NT2/D1 (cell line): ENCODE measurements around the gene DNM3.
"Not testable (repeated sequence)": the region's sequence is repeated elsewhere in the genome, so short reads cannot be mapped to it uniquely, and the experiment has no call there.

Experiments
- DNase-seq: peaks from one replicate; pipeline ENCODE4 v3.0.0-alpha.2; 2011; ENCODE audit warnings: low read depth, low spot score
- H3K27me3 ChIP-seq: 2 replicates; pipeline ENCODE4 v1.6.0; 2011; ENCODE audit warnings: mild to moderate bottlenecking; ENCODE audit not compliant: insufficient read length, insufficient read depth
- H3K36me3 ChIP-seq: 2 replicates; pipeline ENCODE4 v1.6.1; 2011; ENCODE audit warnings: mild to moderate bottlenecking, low read length, mixed read lengths; ENCODE audit not compliant: insufficient read depth, insufficient read length
- H3K4me1 ChIP-seq: 2 replicates; pipeline ENCODE4 v1.5.1; 2011; ENCODE audit not compliant: insufficient read depth, insufficient read length
- H3K4me3 ChIP-seq: 2 replicates; pipeline ENCODE4 v1.5.1; 2011; ENCODE audit warnings: low read depth; ENCODE audit not compliant: insufficient read length
- H3K9ac ChIP-seq: 2 replicates; pipeline ENCODE4 v1.6.0; 2011; ENCODE audit warnings: low read depth; ENCODE audit not compliant: insufficient read length
- H3K9me3 ChIP-seq: 2 replicates; pipeline ENCODE4 v1.5.1; 2011; ENCODE audit warnings: mild to moderate bottlenecking, low read length; ENCODE audit not compliant: insufficient read depth
- SUZ12 ChIP-seq: IDR thresholded peaks from 2 replicates; pipeline ENCODE4 v1.6.1; 2011; ENCODE audit not compliant: insufficient read length, insufficient read depth; ENCODE audit errors: extremely low read depth
- YY1 ChIP-seq: IDR thresholded peaks from 2 replicates; pipeline ENCODE4 v1.6.1; 2011; ENCODE audit not compliant: insufficient read length, insufficient read depth
- ZNF274 ChIP-seq: IDR thresholded peaks from 2 replicates; pipeline ENCODE4 v1.6.1; 2011; ENCODE audit warnings: mild to moderate bottlenecking, low read depth, low read length

Gene DNM3

DNA sequence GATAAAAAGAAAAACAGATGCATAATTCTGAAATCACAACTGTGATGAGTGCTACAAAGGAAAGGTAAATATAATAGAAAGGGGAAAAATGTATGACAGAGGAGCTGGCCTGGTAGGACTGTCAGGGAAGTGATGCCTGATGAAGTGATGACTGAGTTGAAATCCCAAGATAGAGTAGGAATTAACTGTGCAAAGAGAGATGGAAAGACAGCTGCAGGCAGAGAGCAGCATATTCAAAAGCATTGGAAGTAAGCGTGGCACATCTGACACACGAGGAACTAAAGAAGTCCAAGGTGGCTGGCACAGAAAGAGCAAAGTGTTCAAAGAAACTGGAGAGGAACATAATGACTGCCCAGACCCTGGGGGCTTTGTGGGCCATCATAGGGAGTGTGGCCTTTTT is 457.6 kb downstream of the DNM3 start:
- H3K4me3 ChIP-seq, result no peak overlapping the region
- no peak overlapping the region for H3K9ac ChIP-seq

DNA sequence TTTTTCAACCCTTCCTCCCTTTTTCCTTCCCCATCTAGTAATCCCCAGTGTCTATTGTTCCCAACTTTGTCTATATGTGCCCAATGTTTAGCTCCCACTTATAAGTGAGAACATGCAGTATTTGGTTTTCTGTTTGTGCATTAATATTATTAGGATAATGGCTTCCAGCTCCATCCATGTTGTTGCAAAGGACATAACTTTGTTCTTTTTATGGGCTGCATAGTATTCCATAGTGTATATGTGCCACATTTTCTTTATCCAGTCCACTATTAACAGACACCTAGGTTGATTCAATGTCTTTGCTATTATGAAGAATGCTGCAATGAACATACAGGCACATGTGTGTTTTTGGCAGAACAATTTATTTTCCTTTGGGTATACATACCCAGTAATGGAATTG is 458.2 kb downstream of the DNM3 start:
- Histone ChIP-seq H3K9me3 (peaks cover 18% of the 10 kb centered on the region), H3K27me3 (no peaks in the 10 kb centered on the region), H3K4me3 (no peak overlapping the region), H3K4me1 (no peaks in the 10 kb centered on the region), H3K36me3 (no peaks in the 10 kb centered on the region), H3K9ac (no peak overlapping the region)
- no peak for TF ChIP-seq YY1
- no peak for TF ChIP-seq ZNF274
- no peak for TF ChIP-seq SUZ12
- no peak for DNase-seq

More for the DNA sequence above, 457.6 kb downstream of the DNM3 start:
- no peak for DNase-seq
- Histone ChIP-seq H3K36me3 (no peaks in the 10 kb centered on the region), H3K27me3 (no peaks in the 10 kb centered on the region), H3K4me1 (no peaks in the 10 kb centered on the region), H3K9me3 (peaks cover 18% of the 10 kb centered on the region)
- no peak for TF ChIP-seq ZNF274
- no peak for TF ChIP-seq YY1
- no peak for TF ChIP-seq SUZ12

DNA sequence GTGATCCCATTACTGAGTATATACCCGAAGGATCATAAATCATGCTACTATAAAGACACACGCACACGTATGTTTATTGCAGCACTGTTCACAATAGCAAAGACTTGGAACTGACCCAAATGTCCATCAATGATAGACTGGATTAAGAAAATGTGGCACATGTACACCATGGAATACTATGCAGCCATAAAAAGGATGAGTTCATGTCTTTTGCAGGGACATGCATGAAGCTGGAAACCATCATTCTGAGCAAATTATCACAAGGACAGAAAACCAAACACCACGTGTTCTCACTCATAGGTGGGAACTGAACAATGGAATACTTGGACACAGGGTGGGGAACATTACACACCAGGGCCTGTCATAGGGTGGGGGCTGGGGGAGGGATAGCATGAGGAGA is 466.2 kb downstream of the DNM3 start:
- not testable (repeated sequence) for H3K9ac ChIP-seq, H3K4me3 ChIP-seq, H3K4me1 ChIP-seq, H3K27me3 ChIP-seq, H3K36me3 ChIP-seq, DNase-seq, H3K9me3 ChIP-seq

DNA sequence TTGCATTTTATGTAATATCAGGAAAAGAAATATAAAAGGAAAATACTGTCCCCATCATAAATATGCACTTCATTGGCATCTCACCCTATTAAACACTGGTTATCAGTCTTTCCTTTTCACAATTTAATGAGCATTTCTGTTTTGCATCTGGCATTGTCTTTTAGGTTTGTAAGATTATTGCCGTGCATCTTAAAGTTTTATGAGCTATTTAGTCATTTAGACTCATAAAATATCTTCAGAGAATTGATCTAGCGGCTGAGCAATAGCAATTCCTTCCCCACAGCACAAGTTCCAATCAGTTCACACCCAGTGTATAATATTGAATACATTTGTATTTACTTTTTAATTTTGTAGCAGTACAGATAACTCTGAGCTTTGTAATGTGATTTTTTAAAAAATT is 466.8 kb downstream of the DNM3 start:
- no peak for TF ChIP-seq ZNF274
- H3K4me3 ChIP-seq, result no peak overlapping the region

DNA sequence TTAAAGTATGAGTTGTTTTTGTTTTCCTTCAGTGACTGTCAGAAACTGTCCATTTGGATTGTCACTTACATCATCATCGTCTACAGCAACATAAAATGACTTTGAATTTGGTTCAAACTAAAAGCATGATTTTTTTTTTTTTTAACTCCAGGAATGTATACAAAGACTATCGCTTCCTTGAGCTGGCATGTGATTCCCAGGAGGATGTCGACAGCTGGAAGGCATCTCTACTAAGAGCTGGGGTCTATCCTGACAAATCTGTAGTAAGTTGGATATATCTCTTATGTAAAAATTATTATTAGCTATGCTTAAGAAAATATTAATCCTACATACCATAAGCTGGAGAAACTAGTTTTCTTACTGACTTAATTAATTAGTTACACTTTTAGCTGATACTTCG is 467.3 kb downstream of the DNM3 start:
- no peak overlapping the region for H3K4me3 ChIP-seq
- no peaks in the 10 kb centered on the region for H3K9me3 ChIP-seq
- no peaks in the 10 kb centered on the region for H3K36me3 ChIP-seq
- no peak for DNase-seq
- no peaks in the 10 kb centered on the region for H3K4me1 ChIP-seq
- TF ChIP-seq SUZ12 (no peak), ZNF274 (no peak), YY1 (no peak)
- H3K27me3 ChIP-seq, result no peaks in the 10 kb centered on the region
- H3K9ac ChIP-seq, result no peak overlapping the region

More for the DNA sequence above, 466.8 kb downstream of the DNM3 start:
- Histone ChIP-seq H3K27me3 (no peaks in the 10 kb centered on the region), H3K4me1 (no peaks in the 10 kb centered on the region), H3K36me3 (no peaks in the 10 kb centered on the region), H3K9me3 (no peaks in the 10 kb centered on the region), H3K9ac (no peak overlapping the region)
- DNase-seq, result no peak

DNA sequence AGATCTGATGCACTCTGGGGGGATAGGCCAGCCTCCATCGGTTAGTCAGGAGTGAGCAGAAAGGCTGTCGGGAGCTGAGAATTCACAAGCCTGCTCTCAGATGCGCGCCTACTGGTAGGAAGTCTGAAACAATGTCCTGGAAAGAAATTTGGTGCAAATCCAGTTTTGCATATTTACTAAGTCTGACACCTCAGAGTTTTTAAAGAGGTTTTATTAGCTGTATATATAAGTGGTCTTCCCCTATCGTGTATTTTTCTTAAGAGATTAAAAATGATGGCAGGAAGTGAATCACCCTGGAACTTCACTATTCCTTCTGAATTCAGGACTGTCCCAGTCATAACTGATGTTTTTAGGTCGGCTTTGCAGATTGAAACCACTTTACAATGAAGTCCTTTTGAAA is 479.4 kb downstream of the DNM3 start:
- H3K4me3 ChIP-seq, result no peak overlapping the region
- no peak for TF ChIP-seq SUZ12
- no peak for TF ChIP-seq YY1
- TF ChIP-seq ZNF274, result no peak

DNA sequence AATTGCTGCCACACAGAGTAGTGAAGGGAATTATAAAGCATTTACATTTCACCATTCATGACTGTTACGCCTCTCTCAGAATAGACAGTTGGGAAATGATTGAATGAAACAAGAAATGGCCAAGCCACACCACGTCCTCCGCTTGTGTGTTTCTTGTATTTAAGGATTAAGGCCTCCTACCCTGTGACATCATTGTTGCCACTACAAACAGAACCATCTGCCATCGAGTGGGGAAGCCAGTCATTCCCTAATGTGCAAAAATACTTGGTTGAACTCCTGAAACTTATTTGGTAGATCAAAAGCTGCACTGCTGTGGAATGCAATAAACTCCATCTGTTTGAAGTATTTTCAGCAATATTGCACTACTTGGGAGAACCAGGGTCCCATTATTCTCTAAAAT is 480.2 kb downstream of the DNM3 start:
- Histone ChIP-seq H3K9ac (no peak overlapping the region), H3K4me3 (no peak overlapping the region), H3K27me3 (no peaks in the 10 kb centered on the region), H3K9me3 (no peaks in the 10 kb centered on the region), H3K4me1 (peaks cover 4% of the 10 kb centered on the region), H3K36me3 (no peaks in the 10 kb centered on the region)
- TF ChIP-seq ZNF274 (no peak), YY1 (no peak), SUZ12 (no peak)
- no peak for DNase-seq

More for the DNA sequence above, 479.4 kb downstream of the DNM3 start:
- DNase-seq, result no peak
- Histone ChIP-seq H3K9ac (no peak overlapping the region), H3K36me3 (no peaks in the 10 kb centered on the region), H3K27me3 (no peaks in the 10 kb centered on the region), H3K4me1 (peaks cover 4% of the 10 kb centered on the region), H3K9me3 (no peaks in the 10 kb centered on the region)

DNA sequence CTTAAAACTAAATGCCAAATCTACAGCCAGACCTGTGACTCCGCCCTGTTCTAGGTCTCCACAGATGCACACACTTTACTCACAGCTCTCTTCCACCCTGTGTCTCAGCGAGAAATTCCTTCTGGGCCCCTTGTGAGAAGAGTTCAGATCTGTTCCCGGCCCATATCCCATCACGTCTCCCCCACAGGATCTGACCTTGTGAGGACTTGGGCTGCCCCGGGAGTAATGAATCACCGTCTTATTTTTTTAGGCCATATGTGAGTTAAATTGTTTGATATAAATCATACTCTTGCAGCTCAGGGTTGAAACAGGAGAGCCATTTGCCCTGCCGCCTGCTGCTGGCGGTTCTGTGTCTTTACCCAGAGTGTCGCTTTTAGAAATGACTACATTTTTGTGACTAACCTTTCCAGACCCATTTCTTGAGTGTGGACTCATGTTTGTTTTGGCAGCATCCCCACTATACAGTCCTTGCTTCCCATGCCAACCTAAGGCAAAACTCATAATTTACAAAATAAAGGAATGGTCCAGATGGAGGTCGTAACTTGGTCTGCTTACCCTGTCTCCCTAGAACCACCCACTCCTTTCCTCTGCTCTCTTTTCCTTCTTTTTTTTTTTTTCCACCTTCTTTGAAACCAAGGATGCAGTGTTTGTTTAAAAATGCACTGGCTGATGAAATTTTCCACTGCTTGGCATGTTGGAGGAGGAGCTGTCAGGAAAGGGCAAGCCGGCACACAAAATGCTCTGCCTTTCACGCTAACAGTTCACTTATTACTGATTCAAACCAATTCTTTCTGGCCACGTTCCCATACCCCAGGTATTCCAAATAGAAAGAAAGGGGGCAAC is 481.1 kb downstream of the DNM3 start:
- H3K36me3 ChIP-seq, result no peaks in the 10 kb centered on the region
- TF ChIP-seq ZNF274 (no peak), YY1 (no peak), SUZ12 (no peak)
- H3K9ac ChIP-seq, result no peak overlapping the region
- H3K4me1 ChIP-seq, result peaks cover 4% of the 10 kb centered on the region
- no peaks in the 10 kb centered on the region for H3K27me3 ChIP-seq
- no peak for DNase-seq
- no peaks in the 10 kb centered on the region for H3K9me3 ChIP-seq
- no peak overlapping the region for H3K4me3 ChIP-seq
